AG08395 (cell line): Measurements from ENCODE around the gene PDE4DIP.
"Not testable (repeated sequence)": the region's sequence is repeated elsewhere in the genome, so short reads cannot be mapped to it uniquely, and the experiment has no call there.

Experiments used
- DNase-seq: peaks from one replicate; pipeline ENCODE4 v3.0.0; 2012; ENCODE audit warnings: mixed read lengths, low spot score

PDE4DIP gene

DNA sequence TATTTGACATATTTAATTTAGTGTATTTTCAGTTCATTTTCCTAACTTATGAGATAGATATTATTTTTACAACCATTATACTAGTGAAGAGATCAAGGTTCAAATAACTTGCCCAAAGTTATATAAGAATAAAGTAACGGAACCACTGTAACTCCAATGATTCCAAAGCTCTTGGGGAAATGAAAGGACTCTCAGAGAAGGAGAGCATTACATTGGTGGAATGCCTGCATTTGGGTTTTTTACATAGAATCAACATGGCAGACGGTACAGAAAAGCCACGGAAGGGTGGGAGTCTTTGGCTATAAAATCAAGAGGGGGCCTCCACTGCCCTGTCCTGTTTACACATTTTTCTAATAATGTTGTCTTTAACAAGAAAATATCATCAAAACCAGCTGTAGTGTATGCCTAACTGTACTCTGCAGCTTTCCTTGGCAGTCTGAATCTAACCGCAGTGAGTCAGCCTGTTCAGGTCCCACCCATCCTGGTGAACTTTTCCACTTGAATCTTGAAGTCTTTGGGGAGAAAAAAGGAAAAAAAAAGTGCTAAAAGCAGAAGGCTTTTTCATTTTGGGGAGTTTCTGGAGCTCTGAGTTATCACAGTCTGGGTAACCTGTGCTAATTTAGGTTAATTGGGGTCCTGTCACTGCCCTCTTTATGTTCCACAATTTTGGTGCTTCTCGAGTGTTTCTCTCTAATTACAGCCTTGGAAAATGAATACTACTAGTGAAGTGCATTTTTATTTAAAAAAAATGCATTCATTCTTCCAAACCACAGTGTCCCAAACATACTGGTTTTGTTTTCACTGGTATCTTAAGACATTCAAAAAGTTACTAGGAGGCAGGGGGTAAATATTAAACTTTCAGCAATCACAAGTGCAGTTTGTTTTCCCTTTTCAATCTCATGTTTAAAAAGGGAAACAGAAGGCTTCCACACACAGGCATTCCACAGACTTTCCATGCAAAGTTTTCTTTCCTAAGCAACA, 30.5 kb downstream of the PDE4DIP start:
- not testable (repeated sequence) for DNase-seq

DNA sequence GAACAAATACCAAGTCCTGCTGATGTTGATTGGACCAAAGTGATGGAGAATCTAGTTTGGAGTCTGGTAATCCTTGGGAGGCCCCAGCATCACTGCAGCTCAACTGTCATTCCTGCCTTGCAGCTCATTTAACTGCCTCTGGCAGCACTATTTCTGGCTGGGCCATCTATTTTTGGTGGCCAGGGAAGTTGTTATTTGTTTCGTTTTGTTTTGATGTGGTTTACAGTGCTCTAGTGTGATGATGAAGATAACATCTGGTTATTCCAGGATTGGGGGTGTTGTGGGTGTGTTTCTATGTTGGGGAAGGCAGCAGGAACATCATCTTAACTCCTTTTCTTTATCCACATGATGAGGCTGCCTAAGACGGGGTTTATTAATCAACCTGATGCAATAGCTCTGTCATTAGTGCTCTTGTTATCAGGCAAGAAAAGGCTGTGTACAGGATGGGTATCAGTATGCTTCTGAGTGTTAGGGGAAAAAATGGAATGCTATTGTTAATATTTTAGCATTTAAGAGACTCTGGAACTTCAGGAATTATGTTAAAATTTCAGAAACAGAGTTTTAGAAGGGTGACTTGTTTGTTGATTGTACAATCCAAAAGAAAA, 35.7 kb downstream of the PDE4DIP start:
- DNase-seq: not testable (repeated sequence)

DNA sequence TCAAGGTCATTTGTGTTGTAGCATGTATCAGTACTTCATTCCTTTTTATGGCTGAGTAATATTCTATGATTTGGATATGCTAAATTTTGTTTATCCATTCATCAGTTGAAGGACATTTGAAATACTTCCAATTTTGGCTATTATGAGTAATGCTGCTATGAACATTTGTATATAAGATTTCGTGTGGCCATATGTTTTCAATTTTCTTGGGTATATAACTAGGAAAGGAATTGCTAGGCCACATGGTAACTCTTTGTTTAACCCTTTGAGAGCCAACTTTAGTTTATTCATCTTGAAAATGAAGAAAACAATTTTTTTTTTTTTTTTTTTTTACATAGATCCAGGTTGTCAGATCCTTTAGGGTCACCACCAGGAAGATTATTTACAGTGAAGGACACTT, 37.0 kb downstream of the PDE4DIP start:
- not testable (repeated sequence) for DNase-seq

DNA sequence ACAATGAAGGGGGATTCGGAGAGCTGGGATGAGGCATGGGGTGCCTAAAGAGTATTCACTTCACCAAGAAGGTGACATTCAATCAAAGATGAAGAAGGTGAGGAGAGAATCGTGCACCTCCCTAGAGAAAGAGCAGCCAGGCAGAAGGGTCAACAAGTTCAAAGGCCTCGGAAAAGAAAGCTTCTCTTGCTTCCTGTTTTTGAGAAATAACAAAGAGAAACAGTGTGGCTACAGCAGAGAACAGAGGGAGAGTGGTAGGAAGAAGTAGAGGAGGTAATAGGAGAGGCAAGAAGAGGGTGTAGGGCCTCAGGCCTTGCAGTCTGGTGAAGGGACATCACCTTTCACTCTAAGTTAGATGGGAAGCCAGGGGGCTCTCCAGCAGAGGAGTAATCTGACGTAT, 41.0 kb downstream of the PDE4DIP start:
- not testable (repeated sequence) for DNase-seq

DNA sequence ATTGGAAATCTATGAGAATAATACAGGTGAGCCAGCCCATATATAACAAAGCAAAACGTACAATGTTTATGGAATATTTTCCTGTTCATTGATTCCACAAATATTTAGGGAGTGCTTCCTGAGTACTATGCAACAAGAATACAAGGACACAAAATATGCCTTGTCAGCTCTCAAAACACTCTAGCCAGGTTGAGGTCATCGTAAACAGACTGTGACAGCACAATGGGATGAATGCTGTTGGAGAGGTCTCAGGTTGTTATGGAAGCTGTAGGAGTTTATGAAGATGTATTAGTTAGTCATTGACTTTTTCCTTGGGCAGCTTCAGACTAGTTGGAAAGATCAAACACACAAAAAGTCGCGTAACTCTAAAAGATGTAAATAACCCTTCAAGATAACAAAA, 42.1 kb downstream of the PDE4DIP start:
- not testable (repeated sequence) for DNase-seq

DNA sequence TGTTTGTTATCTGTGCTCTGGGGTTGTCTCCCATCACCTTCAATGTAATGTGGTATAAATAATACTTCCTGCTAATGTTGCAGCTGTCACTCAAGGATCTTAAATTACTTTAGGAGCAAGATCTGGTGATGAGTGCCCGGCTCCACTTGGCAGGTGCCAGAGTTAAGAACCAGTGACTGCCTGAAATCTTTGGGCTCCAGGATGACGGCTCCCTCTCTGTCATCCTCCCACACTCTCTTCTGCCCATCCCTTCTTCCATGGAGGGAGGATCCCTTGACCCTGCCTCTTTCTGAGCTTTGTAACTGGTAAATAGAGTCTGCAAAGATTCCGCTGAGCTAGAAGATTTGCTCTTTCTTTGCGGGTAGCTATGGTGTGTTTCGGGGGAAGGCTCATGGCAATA, 44.4 kb downstream of the PDE4DIP start:
- DNase-seq: not testable (repeated sequence)

DNA sequence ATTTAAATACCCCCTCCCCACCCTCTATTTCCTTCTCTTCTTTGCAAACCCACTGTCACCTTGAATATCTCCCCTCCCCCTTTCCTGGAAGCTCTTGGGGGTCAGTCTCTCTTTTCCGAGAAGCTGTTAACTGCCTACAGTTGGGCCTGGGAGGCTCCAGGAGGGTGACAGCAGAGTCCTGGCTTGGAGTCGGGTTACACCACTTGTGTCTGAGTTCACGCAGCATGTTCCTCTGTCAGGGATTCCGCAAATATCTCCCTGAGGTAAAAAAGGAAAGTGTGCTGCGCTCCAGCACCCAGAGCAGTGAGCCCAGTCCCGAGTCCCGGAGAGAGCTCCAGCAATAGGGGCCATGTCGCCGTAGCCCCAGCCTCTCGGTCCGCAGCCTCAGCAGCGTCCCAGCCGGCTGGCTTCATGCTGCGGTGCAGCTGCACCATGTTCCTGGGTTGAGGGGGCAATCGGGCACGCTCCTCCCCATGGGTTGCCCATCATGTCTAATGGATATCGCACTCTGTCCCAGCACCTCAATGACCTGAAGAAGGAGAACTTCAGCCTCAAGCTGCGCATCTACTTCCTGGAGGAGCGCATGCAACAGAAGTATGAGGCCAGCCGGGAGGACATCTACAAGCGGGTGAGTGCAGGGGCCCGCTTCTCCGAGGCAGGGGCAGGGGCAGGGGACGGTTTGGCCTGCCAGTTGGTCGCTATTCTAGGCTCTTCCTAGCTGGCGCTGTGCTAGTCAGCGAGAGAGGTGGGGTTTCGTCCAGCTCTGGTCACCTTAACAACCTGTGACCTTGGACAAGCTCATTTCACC, 45.2 kb downstream of the PDE4DIP start:
- not testable (repeated sequence) for DNase-seq

DNA sequence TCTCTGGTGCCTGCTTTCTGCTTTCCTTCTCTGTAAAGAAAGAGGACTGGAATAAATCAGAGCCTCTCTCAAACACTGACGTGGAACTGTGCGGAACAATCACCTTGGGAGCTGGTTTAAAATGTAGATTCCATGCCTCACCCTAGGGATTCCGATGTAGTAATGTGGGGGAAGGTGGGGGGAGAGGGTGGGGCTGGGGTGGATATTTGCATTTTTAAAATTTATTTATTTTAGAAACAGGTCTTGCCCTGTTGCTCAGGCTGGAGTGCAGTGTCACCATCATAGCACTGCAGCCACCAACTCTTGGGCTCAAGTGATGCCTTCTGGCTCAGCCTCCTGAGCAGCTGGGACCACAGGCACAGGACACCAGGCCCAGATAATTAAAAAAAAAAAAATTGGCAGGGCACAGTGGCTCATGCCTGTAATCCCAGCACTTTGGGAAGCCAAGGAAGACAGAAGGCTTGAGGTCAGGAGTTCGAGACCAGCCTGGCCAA, 45.9 kb downstream of the PDE4DIP start:
- not testable (repeated sequence) for DNase-seq

DNA sequence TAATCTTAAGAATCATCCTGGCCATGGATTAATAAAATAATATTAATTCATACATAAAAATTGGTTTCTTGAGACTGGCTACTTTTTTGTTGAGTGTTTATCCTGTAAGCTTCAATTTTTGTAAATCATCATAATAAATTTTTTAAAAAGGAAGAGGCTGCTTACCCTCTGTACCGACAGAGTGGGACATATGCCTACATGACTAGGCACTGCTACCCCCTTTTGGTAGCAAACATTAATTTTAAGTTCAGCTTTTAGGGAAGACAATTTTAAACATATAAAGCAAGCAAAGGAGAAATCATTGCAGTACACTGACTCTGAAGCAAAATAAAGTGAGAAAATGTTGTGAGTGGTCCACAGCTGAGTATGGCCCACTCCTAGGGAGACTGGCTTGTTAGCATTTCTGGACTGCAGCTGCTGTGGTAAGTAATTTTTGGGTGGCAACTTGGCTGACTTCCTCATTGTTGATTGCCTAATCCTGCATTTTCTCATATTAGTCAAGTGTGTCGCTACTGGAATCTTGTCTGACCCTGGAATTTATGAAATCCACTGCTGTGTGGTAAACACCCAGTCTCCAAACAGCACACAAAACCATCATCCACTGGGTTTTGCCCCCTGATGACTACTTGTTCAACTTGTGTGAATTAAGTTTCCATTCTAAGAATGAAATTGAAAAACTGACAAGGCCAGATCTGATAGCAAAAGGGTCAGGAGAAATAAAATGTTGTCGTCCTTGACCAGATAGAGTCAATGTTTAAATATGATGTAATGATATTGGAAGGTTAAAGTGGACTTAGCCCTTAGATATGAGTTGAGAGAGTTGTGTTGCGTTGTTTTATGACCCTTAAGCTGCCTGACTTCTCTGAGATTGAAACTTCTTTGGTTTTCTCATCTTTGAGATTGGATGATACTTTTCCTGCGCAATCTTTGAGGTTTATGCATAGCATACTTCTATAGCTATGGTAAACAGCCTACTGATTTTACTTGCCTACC, 50.4 kb downstream of the PDE4DIP start:
- DNase-seq: not testable (repeated sequence)

DNA sequence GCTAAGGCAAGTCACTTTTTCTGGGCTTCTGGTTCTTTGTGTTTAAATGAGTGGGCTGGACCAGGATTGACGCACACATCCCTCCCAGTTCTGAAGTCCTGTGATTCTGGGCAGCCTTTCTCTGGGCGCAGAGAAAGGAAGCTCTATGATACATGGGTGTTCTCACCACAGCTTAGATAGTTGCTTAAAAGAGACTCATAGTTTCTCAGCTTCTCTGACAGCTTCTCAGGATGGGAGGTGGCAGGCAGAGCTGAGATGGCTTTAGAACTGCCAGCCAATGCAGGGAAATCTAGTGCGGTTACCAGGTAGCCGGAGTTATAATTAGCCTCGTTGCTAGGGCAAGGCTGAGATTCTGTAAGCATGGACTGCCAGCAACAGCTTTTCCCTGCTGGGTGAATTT, 55.8 kb downstream of the PDE4DIP start:
- not testable (repeated sequence) for DNase-seq

DNA sequence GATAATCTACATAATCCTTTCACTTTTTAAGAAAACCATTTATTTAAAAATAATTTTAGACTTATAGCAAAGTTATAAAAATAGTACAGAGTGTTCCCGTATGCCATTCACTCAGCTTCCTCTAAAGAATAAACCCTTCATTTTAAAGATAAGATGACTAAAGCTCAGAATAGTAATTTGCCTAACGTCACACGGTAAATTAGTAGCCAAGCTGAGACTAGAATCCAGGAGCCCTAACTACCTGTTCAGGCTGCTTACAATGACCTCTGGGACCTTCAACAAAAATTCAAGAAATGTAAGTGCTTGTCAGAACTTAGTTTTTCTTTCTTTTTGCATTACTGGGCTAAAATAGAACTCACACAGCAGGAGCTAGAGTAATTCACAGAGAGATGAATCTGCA, 56.5 kb downstream of the PDE4DIP start:
- not testable (repeated sequence) for DNase-seq

DNA sequence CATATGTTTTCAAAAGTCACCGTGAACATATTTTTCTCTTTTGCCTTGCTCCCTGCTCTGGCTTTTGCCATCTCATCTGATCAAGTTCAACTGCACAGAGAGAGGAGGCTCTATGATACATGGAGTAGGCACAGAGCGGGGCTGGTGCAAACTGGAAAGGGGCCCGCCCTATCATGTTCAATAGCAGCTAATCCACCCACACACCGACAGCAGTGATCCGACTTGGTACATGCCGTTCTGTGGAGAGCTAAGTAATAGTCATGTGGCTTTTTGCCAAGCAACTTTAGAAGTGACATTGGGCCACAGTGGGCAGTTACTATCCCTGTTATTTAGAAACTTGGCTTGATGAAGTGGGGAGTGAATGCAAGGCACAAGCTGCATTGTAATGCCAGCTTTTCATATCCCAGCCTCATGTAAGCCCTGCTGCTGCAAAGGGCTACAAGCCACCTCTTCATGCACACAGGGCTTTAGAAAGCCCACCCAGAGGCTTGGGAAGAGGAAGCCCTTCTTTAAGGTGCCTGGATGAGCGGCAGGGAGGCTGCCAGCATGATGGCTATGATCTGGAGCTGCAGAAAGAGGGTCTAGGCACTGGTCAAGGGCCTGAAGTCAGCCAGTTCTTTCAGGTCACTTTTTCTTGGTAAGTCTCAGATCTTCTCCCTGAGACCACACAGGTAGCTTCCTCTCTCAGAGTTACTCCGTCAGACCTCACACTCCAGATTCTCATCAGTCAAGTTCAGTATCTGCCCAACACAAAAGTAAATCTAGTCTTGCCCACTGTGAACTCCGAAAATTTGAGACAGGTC, 57.1 kb downstream of the PDE4DIP start:
- not testable (repeated sequence) for DNase-seq

DNA sequence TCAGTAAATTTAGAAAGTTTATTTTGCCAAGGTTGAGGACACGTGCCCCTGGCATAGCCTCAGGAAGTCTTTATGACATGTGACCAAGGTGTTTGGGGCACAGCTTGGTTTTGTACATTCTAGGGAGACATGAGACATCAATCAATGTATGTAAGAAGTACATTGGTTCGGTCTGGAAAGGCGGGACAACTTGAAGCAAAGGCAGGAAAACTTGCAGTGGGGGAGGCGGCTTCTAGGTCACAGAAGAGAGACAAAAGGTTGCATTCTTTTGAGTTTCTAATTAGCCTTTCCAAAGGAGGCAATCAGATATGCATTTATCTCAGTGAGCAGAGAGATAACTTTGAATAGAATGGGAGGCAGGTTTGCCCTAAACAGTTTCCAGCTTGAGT, 57.7 kb downstream of the PDE4DIP start:
- DNase-seq: not testable (repeated sequence)

DNA sequence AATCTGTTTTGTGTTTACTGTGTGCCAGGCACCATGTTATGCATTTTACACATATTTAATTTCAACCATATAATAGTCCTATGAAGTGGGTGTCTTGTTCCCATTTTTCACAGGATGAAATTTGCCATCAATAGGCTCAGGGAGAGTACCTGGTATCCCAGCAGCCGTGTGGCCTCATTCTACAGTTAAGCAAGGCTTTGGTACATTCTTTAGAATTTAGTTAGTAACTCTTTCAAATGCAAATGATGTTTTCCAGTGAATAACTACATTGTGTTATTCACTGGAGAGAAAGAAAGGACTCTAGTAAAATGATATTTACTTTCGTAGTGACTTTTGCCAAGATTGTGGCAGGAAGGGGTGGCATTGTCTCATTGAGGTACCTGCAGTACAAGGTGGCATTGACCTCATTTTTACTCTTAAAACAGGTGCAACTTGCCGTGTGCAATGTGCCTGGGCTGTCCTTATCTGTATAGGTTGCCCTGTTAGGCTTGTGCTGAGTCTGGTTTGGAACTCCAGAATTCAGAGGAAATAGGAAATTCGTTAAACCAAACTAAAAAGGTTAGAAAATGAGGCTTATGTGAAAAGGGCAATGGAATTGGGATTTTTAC, 65.1 kb downstream of the PDE4DIP start:
- DNase-seq: not testable (repeated sequence)

DNA sequence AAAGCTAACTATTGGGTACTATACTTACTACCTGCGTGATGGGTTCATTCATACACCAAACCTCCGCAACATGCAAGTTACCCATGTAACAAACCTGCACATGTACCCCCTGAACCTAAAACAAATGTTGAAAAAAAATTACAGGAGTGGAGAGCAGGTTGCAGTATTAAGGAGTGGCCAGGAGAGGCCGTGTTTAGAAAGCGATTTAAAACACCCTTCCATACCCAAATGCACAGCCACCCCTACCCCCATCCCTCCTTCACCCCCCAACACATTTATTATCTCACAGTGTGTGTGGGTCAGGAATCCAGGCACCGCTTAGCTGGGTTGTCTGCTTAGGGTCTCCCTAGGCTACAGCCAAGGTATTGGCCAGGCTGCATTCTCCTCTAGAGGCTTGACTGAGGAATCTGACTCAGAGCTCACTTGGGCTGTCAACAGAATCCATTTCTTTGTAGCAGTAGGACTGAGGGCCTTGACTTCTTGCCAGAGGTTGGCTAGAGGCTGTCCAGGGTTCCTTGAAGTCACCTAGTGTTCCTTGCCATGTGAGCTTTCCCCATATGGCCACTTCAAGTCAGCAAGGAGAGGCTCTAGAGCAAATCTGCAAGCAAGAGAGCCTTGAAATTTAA, 67.2 kb downstream of the PDE4DIP start:
- DNase-seq: not testable (repeated sequence)

DNA sequence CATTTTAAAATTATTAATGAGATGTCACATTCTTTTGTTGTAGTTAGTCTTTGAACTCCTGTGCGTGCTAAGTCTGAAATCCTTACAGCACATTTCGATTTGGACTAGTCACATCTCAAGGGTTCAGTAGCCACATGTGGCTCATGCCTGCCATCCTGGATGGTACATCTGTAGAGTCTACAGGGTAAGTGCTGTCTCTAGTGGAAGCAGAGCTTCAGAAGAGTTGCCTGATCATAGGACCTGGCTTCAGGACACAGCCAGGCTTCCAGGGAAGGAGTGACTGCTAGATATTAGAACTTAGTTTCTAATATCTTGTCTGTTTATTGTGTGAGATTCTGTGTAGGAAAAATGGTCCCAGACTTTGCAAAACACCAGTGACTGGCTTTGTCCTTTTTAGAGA, 72.0 kb downstream of the PDE4DIP start:
- not testable (repeated sequence) for DNase-seq

DNA sequence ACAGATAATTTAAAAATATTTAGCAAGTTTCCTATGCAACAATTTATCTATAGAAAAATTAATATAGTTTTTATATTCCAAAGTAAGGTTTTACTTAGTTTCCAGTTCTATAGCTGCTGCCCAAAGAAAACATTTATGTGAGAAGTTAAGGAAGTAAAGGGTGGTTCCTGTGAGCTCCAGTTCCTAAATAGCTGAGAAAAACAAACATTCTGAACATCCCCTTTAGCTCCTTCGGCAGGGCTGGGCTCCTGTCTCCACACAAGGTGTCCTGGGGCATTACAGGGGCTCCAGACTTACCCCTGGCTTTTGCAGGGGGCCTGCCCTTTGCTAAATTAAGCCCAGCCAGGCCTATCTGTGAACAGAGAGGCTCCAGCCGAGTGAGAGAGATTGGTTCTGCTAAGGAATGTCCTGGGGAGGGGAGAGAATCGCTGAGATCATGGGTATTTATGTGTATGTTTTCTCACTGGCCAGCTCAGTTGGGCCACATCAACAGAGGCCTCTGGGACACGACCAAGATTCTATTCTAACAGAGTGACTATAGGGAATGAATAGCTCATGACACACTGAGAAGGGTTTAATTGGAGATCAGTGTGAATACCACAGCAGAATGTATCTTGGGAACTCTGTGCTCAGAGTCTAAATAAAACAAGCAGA, 72.6 kb downstream of the PDE4DIP start:
- DNase-seq: not testable (repeated sequence)

DNA sequence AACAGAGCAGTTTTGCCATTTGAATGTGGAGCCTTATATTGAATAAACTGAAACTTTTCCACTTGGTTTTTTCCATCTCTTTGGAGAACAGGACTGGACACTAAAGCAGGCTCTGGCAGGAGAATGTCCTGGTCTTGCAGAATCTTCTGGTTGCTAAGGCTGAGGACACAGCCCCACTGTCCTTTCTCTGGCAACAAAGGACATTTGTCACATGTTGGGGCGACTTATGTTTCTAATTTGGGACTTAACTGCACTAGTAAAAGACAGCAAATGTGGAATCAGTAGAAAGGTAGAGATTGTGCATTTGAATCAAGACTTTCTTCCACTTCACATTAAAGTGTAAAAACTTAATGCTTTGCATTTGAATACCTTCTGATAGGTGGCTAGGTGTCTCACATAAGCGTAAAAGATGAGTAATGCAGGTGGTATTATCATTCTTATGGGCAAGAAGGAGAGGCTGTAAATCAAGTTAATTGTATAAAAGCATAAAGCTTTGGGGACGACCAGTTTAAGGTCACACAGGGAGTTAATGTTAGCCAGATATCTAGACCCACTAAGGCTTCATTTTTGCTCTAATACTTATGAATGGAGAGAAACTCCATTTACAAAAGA, 74.7 kb downstream of the PDE4DIP start:
- DNase-seq: not testable (repeated sequence)
